Hepatocyte (in vitro differentiated cells): ENCODE data around the gene KDM4F. TPM values are rescaled to one million over a fixed set of nuclear protein-coding genes. Genes with fewer than 3 reads are reported as not detected.

Source experiments
- DNase-seq: peaks from one replicate; pipeline ENCODE4 v3.0.0-alpha.2; 2016; ENCODE audit warnings: low spot score
- H2AFZ ChIP-seq: fragments of 200-600 bp; sonication (generic); 2 replicates; pipeline ENCODE4 v1.6.0; 2016; ENCODE audit warnings: antibody characterized with exemption, mild to moderate bottlenecking
- H3K27ac ChIP-seq: fragments of 200-600 bp; sonication (generic); 2 replicates; pipeline ENCODE4 v1.5.1; 2016; ENCODE audit warnings: mild to moderate bottlenecking
- H3K27me3 ChIP-seq: fragments of 200-600 bp; sonication (generic); 2 replicates; pipeline ENCODE4 v1.6.1; 2016
- H3K36me3 ChIP-seq: fragments of 200-600 bp; sonication (generic); replicated peaks from 2 replicates; pipeline ENCODE4 v1.5.1; 2016; ENCODE audit warnings: low read depth; ENCODE audit not compliant: insufficient read depth
- H3K4me1 ChIP-seq: fragments of 200-600 bp; sonication (generic); 2 replicates; pipeline ENCODE4 v1.5.1; 2016; ENCODE audit warnings: mild to moderate bottlenecking, moderate library complexity; ENCODE audit not compliant: insufficient read depth
- H3K4me2 ChIP-seq: fragments of 200-600 bp; sonication (generic); 2 replicates; pipeline ENCODE4 v1.6.0; 2016
- H3K4me3 ChIP-seq: fragments of 200-600 bp; sonication (generic); 2 replicates; pipeline ENCODE4 v1.5.1; 2016; ENCODE audit warnings: mild to moderate bottlenecking
- H3K79me2 ChIP-seq: fragments of 200-600 bp; sonication (generic); 2 replicates; pipeline ENCODE4 v1.6.0; 2017; ENCODE audit warnings: mild to moderate bottlenecking
- H3K9me2 ChIP-seq: fragments of 200-600 bp; sonication (generic); replicated peaks from 2 replicates; pipeline ENCODE4 v1.6.0; 2017; ENCODE audit warnings: mild to moderate bottlenecking; ENCODE audit not compliant: insufficient read depth
- H3K9me3 ChIP-seq: fragments of 200-600 bp; sonication (generic); 2 replicates; pipeline ENCODE4 v1.5.1; 2016; ENCODE audit warnings: low read depth, mild to moderate bottlenecking
- H4K20me1 ChIP-seq: fragments of 200-600 bp; sonication (generic); 2 replicates; pipeline ENCODE4 v1.6.0; 2016; ENCODE audit warnings: mild to moderate bottlenecking; ENCODE audit not compliant: insufficient read depth, poor library complexity, severe bottlenecking
- CTCF ChIP-seq: fragments of 200-600 bp; sonication (generic); IDR thresholded peaks from 2 replicates; pipeline ENCODE4 v1.5.1; 2016; ENCODE audit warnings: antibody characterized with exemption, mild to moderate bottlenecking; ENCODE audit not compliant: poor library complexity
- EZH2 ChIP-seq: fragments of 200-600 bp; sonication (generic); IDR thresholded peaks from 2 replicates; pipeline ENCODE4 v1.6.1; 2016; ENCODE audit warnings: antibody characterized with exemption, mild to moderate bottlenecking, borderline replicate concordance
- EZH2phosphoT487 ChIP-seq: fragments of 200-600 bp; sonication (generic); IDR thresholded peaks from one replicate; pipeline ENCODE4 v1.6.1; 2018; ENCODE audit warnings: antibody characterized with exemption, mild to moderate bottlenecking, low read depth, moderate library complexity; ENCODE audit not compliant: unreplicated experiment, severe bottlenecking
- WGBS: methylation state at CpG from one replicate; pipeline ENCODE4 v1.1.6; 2016; ENCODE audit warnings: low lambda C conversion rate; ENCODE audit errors: missing lambda C conversion rate; 5-methylcytosine and 5-hydroxymethylcytosine counted together
- polyA plus RNA-seq: library from polyadenylated mRNA; unstranded; fragments of >200 nt; fragmentation: Nextera tagmentation; extraction: Ambion mirVana; gene quantifications from 2 replicates; pipeline ENCODE4 v1.2.1, GENCODE V29; 2016
- total RNA-seq: library from RNA; depleted of rRNA; stranded (reverse); fragments of >200 nt; gene quantifications from 2 replicates; pipeline ENCODE4 v1.2.3, GENCODE V29; 2014

Gene KDM4F
- total and polyA plus RNA-seq, 2 experiments from 2014 or later: not detected

DNA sequence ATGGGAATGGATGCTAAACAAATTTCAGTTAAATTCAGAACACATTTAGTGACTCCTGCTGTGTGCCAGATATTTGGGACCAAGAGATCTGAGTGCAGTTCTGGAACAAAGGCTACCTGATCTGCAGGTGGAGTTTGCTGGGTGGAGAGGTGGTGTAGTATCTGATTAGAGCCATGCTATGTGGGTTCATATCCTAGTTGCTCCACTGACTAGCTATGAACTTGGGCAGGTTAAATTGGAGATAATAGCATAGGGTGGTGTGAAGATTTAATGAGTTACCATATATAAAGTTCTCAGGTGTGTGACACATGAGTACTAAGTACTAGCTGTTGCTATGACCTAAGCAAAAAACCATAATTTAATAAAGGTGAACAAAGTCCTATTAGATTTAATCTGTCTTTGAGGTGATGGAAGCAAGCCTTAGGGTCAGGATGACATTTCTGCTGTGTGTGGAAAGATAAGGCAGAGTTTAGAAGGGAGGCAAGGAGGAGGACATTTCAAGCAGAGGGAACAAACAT is 42.5 kb downstream of the KDM4F start:
- H3K4me2 ChIP-seq: no peak overlapping the region
- no peaks in the 10 kb centered on the region for H3K27me3 ChIP-seq
- H3K9me2 ChIP-seq: no peaks in the 10 kb centered on the region
- H3K27ac ChIP-seq: peak overlapping the region; percentile 70
- no peak for DNase-seq
- TF ChIP-seq EZH2 (no peak), EZH2phosphoT487 (no peak), CTCF (no peak)
- H3K79me2 ChIP-seq: peaks cover 17% of the 10 kb centered on the region
- no peak overlapping the region for H2AFZ ChIP-seq
- no peaks in the 10 kb centered on the region for H3K9me3 ChIP-seq
- no peaks in the 10 kb centered on the region for H3K36me3 ChIP-seq
- H3K4me3 ChIP-seq: no peak overlapping the region
- H3K4me1 ChIP-seq: peaks cover 25% of the 10 kb centered on the region
- H4K20me1 ChIP-seq: no peaks in the 10 kb centered on the region

DNA sequence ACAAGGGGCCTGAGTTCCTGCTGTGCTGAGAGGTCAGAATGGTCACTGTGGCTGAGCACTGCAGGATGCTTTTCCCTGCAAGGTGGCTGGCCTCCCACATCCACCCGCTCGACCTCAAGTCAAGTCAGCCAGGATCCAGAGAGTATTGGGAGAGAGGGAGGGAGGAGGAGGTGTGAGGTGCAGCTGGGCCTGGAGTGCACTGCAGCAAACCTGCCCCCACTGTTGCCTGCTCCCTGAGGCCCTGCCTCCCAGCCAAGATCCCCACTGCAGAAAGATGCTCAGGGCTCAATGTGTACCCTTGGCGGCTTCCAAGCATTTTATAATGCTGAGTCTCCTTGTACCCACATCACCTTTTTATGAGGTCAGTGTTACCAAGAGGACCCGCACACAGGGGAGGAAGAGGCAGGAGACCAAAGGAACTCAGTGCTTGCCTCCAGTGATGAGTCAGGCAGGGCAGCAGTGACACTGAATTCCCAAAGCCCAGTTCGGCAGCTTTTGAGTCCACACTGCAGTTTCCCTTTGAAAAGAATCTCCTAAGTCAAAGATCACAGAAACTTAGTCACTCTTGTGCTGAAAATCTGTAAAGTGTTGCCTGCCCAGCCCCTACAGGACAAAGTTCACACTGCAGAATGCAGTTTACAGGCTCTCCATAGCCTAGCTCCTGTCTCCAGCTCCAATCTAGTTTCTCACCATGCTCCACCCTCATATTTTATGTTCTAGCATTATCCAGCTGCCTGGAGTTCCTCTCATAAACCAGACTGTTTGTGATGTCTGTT is 43.5 kb downstream of the KDM4F start:
- H3K9me3 ChIP-seq: no peaks in the 10 kb centered on the region
- H3K9me2 ChIP-seq: no peaks in the 10 kb centered on the region
- peaks cover 25% of the 10 kb centered on the region for H3K4me1 ChIP-seq
- H4K20me1 ChIP-seq: no peaks in the 10 kb centered on the region
- peak overlapping the region; percentile 74 for H3K27ac ChIP-seq
- peak; percentile 39 for TF ChIP-seq CTCF
- TF ChIP-seq EZH2phosphoT487: no peak
- peak; percentile 76 for DNase-seq
- no peak overlapping the region for H3K4me3 ChIP-seq
- H3K27me3 ChIP-seq: no peaks in the 10 kb centered on the region
- H2AFZ ChIP-seq: no peak overlapping the region
- H3K36me3 ChIP-seq: no peaks in the 10 kb centered on the region
- 52% methylated on average over 3 of the region's 5 CpGs for WGBS
- H3K79me2 ChIP-seq: peaks cover 19% of the 10 kb centered on the region
- H3K4me2 ChIP-seq: peak overlapping the region; percentile 39

DNA sequence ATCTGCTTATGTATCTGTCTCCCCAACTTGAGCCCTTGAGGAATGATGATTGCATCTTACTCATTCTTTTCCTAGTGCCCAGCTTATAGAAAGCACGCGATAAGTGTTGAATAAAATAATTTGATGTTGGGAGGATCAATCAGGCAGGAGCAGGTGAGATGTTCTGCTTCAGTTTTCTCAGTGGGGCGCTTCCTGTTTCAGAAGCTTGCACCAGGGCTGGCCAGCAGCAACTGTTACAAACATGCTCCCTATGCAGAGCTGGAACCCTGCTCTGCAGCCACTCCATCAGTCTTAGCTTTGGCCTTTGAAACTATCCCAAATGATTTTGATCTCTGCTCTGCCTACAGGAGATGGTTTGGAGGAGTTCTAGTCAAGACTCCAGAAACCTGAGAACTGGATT is 44.3 kb downstream of the KDM4F start:
- TF ChIP-seq EZH2 (no peak), CTCF (no peak), EZH2phosphoT487 (no peak)
- Histone ChIP-seq H3K4me2 (peak overlapping the region; percentile 39), H3K27me3 (no peaks in the 10 kb centered on the region), H4K20me1 (no peaks in the 10 kb centered on the region), H3K9me3 (no peaks in the 10 kb centered on the region), H3K4me1 (peaks cover 25% of the 10 kb centered on the region), H3K27ac (peak overlapping the region; percentile 74), H3K4me3 (no peak overlapping the region), H2AFZ (no peak overlapping the region), H3K9me2 (no peaks in the 10 kb centered on the region), H3K36me3 (no peaks in the 10 kb centered on the region), H3K79me2 (peaks cover 27% of the 10 kb centered on the region)
- WGBS: 96% methylated on average over 3 of the region's 3 CpGs
- DNase-seq: no peak
